NCI-H524 treated with DMSO at 0.1 percent for 48 hours (cell line): ENCODE data around the gene AVP.

Experiments used
- DNase-seq: peaks from one replicate; lab custom pipeline; 2025; lab: John Stamatoyannopoulos, UW

AVP gene

DNA sequence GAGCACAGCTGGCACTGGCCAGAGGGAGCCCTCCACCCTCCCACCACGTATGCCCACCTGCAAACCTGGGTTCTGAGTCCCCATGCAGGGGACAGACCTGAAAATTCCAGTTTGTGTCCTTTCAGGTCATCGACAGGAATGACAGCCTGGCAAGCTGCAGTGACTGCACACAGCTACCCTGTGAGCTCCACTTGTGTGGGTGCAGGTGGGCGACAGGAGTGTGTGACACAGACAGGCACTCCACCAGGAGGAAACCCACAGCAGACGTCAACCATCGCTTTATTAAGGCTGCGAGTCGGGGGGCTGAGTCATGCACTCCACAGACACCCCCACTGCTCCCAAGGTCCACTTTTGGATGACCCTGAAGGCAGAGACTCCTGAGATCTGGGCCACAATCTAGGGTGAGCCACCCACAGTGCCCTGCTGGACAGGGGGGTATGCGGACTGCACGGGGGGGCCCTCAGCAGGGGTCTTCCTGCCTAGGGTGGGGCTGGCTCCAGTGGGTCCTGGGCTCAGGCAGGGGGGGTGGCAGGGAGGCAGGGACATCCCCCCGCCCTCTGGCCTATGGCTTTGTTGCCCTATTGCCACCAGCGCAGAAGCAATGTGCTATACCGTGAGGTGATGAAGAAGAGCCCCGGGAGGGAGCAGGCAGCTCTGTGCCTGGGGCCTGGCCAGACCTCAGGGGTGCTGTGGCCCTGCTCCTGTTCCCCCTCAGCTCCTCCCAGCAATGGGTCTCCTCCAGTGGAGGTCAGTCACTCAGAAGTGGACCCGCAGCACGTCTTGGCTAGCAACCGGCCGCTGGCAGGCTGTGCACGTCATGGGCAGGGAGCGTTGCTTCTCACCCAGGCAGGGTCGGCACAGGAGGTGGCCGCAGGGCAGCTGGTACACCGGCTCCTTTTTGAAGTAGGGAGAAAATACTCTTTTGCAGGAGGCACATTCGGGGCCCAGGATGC, 25.1 kb upstream of the AVP start:
- no peak for DNase-seq

DNA sequence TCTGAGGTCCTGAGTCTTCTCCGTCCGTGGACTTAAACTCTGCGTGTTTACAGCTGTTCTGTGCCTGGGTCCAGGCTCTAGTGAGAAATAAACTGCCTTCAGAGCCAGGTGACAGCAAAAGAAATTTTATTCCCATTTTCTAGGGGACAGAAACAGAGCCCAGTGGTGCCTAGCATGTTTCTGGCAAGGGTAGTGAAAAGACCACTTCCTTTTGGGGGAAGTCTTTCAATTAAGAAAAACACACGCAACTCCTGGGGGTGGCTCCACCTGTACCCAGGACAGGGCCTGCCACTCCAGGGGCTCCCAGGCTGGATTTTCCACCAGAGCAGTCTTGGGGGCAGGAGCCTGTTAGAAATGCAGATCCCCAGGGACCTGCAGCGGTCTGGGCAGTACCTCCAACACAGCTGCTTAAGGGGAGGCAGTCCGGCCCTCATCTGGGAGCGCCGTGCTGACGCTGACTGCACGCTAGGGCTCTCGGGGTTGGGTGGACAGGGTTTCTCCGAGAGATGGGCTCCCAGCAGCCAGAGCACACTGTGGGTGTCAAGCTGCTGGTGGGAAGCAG, 23.0 kb upstream of the AVP start:
- DNase-seq = no peak

DNA sequence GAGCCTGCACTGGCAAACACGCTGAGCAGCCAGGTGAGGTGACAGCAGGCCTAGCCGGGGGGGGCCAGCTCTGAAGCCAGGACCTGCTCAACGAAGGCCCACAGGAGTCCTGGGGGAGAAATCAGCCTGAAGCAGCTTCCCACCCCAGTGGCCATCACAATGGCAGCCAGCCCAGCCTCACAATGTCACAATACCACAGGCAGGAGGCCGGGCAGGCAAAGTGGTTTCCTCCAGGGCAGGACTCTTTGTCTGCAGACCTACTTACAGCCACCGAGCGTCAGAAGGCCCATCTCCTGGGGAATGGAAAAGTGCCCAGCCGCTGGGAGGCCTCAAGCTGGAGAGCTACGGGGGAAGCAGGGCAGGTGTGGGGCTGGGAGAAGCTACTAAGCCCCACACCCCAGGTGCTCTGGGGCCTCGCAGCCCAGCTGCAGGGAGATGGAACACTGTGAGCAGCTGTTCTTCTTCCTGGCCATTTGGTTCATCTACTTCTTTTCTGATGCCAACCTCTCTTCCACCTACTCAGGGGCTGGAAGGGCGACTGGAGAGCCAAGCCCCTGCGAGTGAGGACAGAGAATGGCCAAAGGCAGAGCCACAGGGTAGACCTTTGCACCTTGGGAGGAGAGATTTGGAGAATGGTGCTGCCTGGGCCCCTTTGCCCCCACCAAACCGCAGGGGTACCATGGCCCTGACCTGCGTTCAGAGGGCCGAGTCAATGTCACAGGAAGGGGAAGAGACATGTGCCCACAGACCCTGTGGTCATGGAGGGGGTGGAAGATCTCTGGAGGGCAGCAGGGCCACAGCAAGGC, 22.3 kb upstream of the AVP start:
- no peak for DNase-seq

DNA sequence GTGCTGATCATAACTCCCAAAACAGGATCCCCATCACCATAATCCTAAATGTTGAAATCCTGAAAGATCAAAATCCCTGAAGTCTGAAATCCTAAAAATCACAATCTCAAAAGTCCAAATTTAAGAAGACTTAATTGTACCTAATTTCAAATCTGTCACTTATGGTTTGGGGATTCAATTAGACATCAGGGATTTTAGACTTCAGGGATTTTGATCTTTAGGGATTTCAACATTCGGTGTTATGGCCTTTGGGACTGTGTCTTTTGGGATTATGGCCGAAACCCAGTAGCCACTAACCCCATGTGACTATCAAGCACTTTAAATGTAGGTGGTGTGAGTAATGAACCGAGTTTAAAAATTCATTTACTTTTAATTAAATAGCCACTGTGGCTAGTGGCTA, 21.7 kb upstream of the AVP start:
- no peak for DNase-seq

GRCh38 chr20:3105256-3106137, 21.0 kb upstream of the AVP start:
- no peak for DNase-seq

DNA sequence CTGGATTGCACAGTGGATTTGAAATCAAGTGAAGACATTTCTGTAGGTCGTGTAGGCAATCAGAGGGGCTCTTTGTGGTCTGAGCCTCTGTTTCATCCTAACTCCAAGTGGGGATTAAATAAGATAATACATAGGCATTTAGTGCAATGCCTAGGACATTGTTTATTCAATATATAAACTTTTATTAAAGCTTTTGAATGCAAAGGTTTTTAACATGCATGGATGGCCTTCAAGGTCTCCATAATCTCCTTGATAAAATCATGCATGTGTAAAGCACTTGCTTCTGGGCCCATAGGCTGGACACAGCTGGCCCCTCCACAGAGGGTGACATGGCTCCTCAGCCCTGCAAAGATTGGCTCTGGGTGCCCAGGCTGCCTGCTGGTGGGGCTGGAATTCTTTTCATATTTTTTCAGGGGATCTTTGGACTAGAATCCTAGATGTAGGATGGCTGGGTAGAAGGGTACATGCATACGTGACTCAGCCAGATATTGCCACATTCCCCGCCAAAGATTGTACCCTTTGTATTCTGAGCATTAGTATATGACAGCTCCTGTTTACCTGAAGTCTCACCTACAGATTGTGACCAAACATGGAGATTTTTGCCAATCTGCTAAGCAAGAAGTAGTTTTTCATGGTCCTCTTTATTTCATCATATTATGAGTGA, 19.0 kb upstream of the AVP start:
- no peak for DNase-seq

GRCh38 chr20:3102575-3103368, 18.2 kb upstream of the AVP start:
- no peak for DNase-seq

- no peak for DNase-seq
Measured at GRCh38 chr20:3101737-3102574, 17.4 kb upstream of the AVP start.

DNA sequence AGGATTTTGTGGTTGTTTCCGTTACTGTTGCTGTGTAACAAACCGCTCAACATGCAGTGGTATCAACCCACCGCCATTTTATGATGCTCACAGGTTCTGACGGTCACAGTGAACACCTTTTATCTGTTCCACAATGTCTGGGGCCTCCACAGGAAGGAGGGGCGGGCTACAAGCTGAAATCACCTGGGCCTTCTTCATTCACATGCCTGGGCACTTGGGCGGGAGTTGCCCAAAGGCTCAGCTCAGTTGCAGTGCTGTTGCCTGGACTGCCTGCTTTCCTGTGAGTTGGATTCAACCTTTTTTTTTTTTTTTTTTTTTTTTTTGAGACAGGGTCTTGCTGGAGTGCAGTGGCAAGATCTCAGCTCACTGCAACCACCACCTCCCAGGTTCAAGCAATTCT, 16.7 kb upstream of the AVP start:
- no peak for DNase-seq

DNA sequence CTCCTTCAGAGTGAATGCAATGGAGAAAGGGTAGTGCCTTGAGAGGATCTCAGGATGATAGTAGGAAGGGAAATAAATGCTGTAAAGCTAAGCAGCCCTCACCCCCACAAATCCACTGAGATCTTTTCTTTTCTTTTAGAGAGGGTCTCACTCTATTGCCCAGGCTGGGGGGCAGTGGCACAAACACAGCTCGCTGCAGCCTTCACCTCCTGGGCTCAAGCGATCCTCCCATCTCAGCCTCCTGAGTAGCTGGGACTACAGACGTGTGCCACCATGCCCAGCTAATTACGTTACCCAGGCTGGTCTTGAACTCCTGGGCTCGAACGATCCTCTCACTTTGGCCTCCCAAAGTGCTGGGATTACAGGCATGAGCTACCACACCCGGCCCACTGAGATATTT, 16.0 kb upstream of the AVP start:
- DNase-seq = no peak

DNA sequence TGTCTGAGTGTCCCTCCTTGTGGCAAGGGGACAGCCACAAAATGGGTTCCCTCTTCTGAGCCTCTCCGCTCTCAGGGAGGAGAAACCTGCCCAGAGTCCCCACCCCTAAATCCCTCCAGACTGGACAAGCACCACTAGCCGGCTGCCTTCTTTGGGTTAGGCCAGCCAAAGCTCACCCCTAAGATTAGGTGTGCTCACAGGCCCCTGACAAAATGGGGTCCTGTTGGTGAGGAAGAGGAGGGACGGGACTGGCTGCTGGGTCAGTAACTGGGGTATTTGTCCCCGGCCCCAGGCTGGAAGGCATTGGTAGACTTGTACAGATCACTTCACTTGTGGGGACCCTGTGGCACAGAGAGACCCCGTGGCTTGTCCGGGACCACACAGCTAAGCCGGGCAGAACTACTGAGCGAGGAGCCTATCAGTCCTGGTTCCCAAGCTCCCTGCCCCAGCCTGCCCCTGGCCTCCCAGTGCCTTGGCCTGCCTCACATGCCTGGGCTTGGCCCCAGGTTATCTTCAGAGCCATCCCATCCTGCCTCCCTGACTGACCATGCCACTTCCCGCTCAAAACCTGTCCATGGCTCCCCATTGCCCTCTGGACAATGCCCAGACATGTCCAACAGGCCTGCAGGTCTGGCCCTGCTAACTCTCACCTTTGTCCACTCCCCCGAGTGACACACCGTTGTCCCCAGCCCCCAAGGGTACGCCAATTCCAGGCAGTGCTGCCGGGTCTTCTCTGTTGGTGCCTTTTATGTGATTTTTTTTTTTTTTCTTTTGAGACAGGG, 10.5 kb upstream of the AVP start:
- no peak for DNase-seq

DNA sequence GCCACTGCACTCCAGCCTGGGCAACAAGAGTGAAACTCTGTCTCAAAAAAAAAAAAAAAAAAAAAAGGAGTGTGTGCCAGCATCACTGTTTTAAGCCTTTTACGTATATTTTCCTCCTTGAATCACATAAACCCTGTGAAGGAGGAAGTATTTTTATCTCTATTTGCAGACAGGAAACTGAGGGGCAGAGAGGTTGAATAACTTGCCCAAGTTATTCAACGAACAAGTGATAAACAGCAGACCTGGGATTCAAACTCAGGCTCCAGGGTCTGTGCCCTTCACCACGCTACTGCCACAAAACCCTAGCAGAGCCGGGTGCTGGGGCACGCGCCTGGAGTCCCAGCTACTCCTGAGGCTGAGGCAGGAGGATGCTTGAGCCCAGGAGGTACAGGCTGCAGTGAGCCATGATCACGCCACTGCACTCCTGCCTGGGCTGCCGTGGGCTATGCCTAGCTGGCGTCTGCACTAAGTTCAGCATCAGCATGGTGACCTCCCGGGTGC, 9.4 kb upstream of the AVP start:
- no peak for DNase-seq

DNA sequence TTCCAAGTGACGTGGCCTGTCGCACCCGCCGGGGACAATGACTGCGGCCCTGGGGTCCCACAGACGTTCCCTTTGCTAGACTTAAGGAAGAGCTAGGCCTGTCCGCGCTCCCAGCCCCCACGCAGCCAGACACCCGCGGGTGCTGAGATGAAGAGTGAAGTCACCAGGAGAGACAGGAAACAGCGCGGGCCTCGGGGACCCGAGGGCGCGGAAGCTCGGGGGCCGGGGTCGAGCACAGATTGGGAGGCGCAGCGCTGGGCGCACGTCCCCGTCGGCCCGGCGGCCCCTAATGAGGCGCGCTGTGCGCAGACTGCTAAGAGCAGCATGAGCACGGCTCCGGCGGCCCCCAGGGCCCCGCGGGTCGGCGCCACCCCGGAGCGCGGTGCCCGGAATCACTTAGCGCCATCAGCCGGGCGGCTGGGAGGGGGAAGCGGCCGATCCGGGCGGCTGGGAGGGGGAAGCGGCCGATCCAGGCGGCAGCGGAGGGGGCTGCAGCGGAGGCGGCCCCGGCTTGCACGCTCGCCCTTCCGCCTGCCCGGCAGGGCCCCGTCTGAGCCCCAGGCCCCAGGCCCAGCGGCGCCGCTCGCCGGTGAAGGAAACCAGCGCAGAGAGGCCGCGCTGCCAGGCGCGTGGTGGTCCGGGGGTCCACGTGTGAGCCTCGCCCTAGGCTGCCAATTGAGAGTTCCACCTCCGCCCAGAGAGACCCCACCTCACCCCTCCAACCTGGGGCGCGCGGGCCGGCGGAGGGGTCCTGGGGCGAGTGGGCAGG, 8.3 kb upstream of the AVP start:
- DNase-seq = no peak

GRCh38 chr20:3090565-3090964, 6.0 kb upstream of the AVP start:
- no peak for DNase-seq

- DNase-seq = no peak
Measured at GRCh38 chr20:3088031-3088430, 3.5 kb upstream of the AVP start.

GRCh38 chr20:3085571-3086072, 1.1 kb upstream of the AVP start:
- DNase-seq = no peak

GRCh38 chr20:3084986-3085360, 449 bp upstream of the AVP start:
- no peak for DNase-seq
